Nephron (organoid): ENCODE measurements around the gene DTNB.

Experiments
- H3K27ac Mint-ChIP-seq, 3 experiments: 2 replicates each; pipeline ENCODE4 v1.8.0; 2020; ENCODE audit warnings: mixed read lengths in 3 of 3, mild to moderate bottlenecking in 2 of 3, moderate library complexity in 1 of 3
- H3K27me3 Mint-ChIP-seq: 2 replicates; pipeline ENCODE4 v1.8.0; 2021; ENCODE audit warnings: low read depth, mild to moderate bottlenecking, moderate library complexity, mixed read lengths
- H3K36me3 Mint-ChIP-seq: 2 replicates; pipeline ENCODE4 v1.8.0; 2020; ENCODE audit warnings: low read depth, mixed read lengths
- H3K4me1 Mint-ChIP-seq: 2 replicates; pipeline ENCODE4 v1.8.0; 2020; ENCODE audit warnings: mixed read lengths
- H3K4me3 Mint-ChIP-seq, 3 experiments: 2 replicates each; pipeline ENCODE4 v1.8.0; 2020; ENCODE audit warnings: mild to moderate bottlenecking in 3 of 3, mixed read lengths in 3 of 3, moderate library complexity in 2 of 3
- H3K9me3 Mint-ChIP-seq: 2 replicates; pipeline ENCODE4 v1.8.0; 2020; ENCODE audit warnings: mixed read lengths
- CTCF ChIP-seq, 3 experiments: fragments of 200-600 bp; sonication (generic); IDR thresholded peaks; one replicate each; pipeline ENCODE4 v1.5.0; 2021; ENCODE audit warnings: antibody characterized with exemption in 3 of 3; ENCODE audit not compliant: unreplicated experiment in 3 of 3

DTNB gene

GRCh38 chr2:25473131-25473530 lies 200.2 kb downstream of the DTNB start:
- H3K27me3 Mint-ChIP-seq: peaks cover 10% of the 10 kb centered on the region
- peak overlapping the region; percentile 85 to 89 (median 86) for H3K27ac Mint-ChIP-seq
- peaks cover 15% of the 10 kb centered on the region for H3K4me1 Mint-ChIP-seq
- peaks cover 19% of the 10 kb centered on the region for H3K9me3 Mint-ChIP-seq
- peaks cover 52% of the 10 kb centered on the region for H3K36me3 Mint-ChIP-seq
- peak overlapping the region in 1 of 3 experiments; percentile 4 for H3K4me3 Mint-ChIP-seq
- no peak for TF ChIP-seq CTCF (IDR thresholded peaks at IDR 0.05; ENCODE audit: unreplicated experiment in 3 of 3)

- Mint-ChIP-seq H3K4me1 (peaks cover 15% of the 10 kb centered on the region), H3K4me3 (no peak overlapping the region), H3K27ac (no peak overlapping the region), H3K36me3 (peaks cover 36% of the 10 kb centered on the region), H3K9me3 (peaks cover 14% of the 10 kb centered on the region), H3K27me3 (peaks cover 10% of the 10 kb centered on the region)
- no peak for TF ChIP-seq CTCF (IDR thresholded peaks at IDR 0.05; ENCODE audit: unreplicated experiment in 3 of 3)
These were observed 202.6 kb downstream of the DTNB start for GRCh38 chr2:25470806-25471205.

GRCh38 chr2:25467743-25468142 lies 205.6 kb downstream of the DTNB start:
- Mint-ChIP-seq H3K27ac (no peak overlapping the region), H3K27me3 (peaks cover 10% of the 10 kb centered on the region), H3K9me3 (no peaks in the 10 kb centered on the region), H3K4me1 (peaks cover 5% of the 10 kb centered on the region), H3K4me3 (no peak overlapping the region), H3K36me3 (peaks cover 13% of the 10 kb centered on the region)
- no peak for TF ChIP-seq CTCF (IDR thresholded peaks at IDR 0.05; ENCODE audit: unreplicated experiment in 3 of 3)

- Mint-ChIP-seq H3K27ac (no peak overlapping the region), H3K9me3 (no peaks in the 10 kb centered on the region), H3K4me3 (no peak overlapping the region), H3K36me3 (peaks cover 10% of the 10 kb centered on the region), H3K4me1 (no peaks in the 10 kb centered on the region), H3K27me3 (no peaks in the 10 kb centered on the region)
- TF ChIP-seq CTCF (IDR thresholded peaks at IDR 0.05; ENCODE audit: unreplicated experiment in 3 of 3): no peak
These were observed 211.4 kb downstream of the DTNB start for GRCh38 chr2:25462021-25462420.

- Mint-ChIP-seq H3K4me1 (no peaks in the 10 kb centered on the region), H3K4me3 (no peak overlapping the region), H3K27ac (no peak overlapping the region), H3K27me3 (no peaks in the 10 kb centered on the region), H3K36me3 (peaks cover 10% of the 10 kb centered on the region), H3K9me3 (no peaks in the 10 kb centered on the region)
- TF ChIP-seq CTCF (IDR thresholded peaks at IDR 0.05; ENCODE audit: unreplicated experiment in 3 of 3): no peak
These were observed 213.0 kb downstream of the DTNB start for GRCh38 chr2:25460261-25460905.
